Gastroesophageal sphincter (tissue), 4 donors: ENCODE results near the gene MYRIP. TPM values are rescaled to one million over a fixed set of nuclear protein-coding genes. Genes with fewer than 3 reads are reported as not detected.

Experiments used
- ATAC-seq: fragments of 150-250 bp; one replicate; pipeline ENCODE4 v1.9.1; 2016; ENCODE audit warnings: mild to moderate bottlenecking, moderate library complexity
- H3K27ac ChIP-seq, 4 donors: fragments of 200-600 bp; sonication (generic) in 3 of 4; 1 replicate in 3 of 4; 2 replicates in 1 of 4; pipeline ENCODE4 v1.5.1; 2016 to 2019
- H3K27me3 ChIP-seq: fragments of 200-600 bp; sonication (generic); one replicate; pipeline ENCODE4 v1.5.1; 2019
- H3K36me3 ChIP-seq, 2 donors: fragments of 200-600 bp; sonication (generic); one replicate each; pipeline ENCODE4 v1.5.1; 2019; ENCODE audit warnings: control low read depth in 1 of 2
- H3K4me1 ChIP-seq, 3 donors: fragments of 200-600 bp; sonication (generic); 1 replicate in 2 of 3; 2 replicates in 1 of 3; pipeline ENCODE4 v1.5.1; 2016 to 2019; ENCODE audit warnings: control low read depth in 2 of 3
- H3K4me3 ChIP-seq, 2 donors: fragments of 200-600 bp; sonication (generic); one replicate each; pipeline ENCODE4 v1.5.1; 2019; ENCODE audit warnings: mild to moderate bottlenecking in 1 of 2, moderate library complexity in 1 of 2
- H3K9me3 ChIP-seq, 3 donors: fragments of 200-600 bp; sonication (generic); one replicate each; pipeline ENCODE4 v1.5.1; 2017 to 2019; ENCODE audit warnings: control low read depth in 2 of 3
- CTCF ChIP-seq, 4 experiments: fragments of 200-600 bp in 2 of 4; fragments of 450-650 bp in 2 of 4; sonication (generic) in 1 of 4; IDR thresholded peaks; one replicate each; pipeline ENCODE4 v1.5.1; 2017 to 2019; ENCODE audit warnings: antibody characterized with exemption in 4 of 4, mild to moderate bottlenecking in 2 of 4, moderate library complexity in 2 of 4
- EP300 ChIP-seq: sonication (generic); formaldehyde crosslinking; IDR thresholded peaks from one replicate; pipeline ENCODE4 v1.6.1; 2017; ENCODE audit warnings: antibody characterized with exemption, mild to moderate bottlenecking
- POLR2A ChIP-seq, 2 donors: fragments of 450-650 bp; IDR thresholded peaks; one replicate each; pipeline ENCODE4 v1.6.1; 2017; ENCODE audit warnings: antibody characterized with exemption in 2 of 2, mild to moderate bottlenecking in 2 of 2, moderate library complexity in 1 of 2
- POLR2AphosphoS5 ChIP-seq: sonication (generic); formaldehyde crosslinking; IDR thresholded peaks from one replicate; pipeline ENCODE4 v1.6.1; 2017; ENCODE audit warnings: antibody characterized with exemption
- WGBS, 2 donors: methylation state at CpG; one replicate each; pipeline ENCODE4 v1.1.5; 2018; ENCODE audit warnings: low coverage in 1 of 2; 5-methylcytosine and 5-hydroxymethylcytosine counted together
- total RNA-seq, 4 donors: library from RNA; depleted of rRNA; stranded (reverse); fragments of >200 nt; gene quantifications; one replicate each; pipeline ENCODE4 v1.1.0, GENCODE V29; 2016

The MYRIP gene
- total RNA-seq, 4 donors from 2014 or later: 3.7 to 6.4 (median 5.0) TPM

- Histone ChIP-seq H3K4me1 (no peaks in the 10 kb centered on the region), H3K4me3 (no peak overlapping the region), H3K9me3 (no peaks in the 10 kb centered on the region), H3K27ac (no peak overlapping the region), H3K36me3 (no peaks in the 10 kb centered on the region), H3K27me3 (no peaks in the 10 kb centered on the region)
- TF ChIP-seq POLR2AphosphoS5 (no peak), POLR2A (IDR thresholded peaks at IDR 0.05) (no peak), EP300 (no peak), CTCF (IDR thresholded peaks at IDR 0.05) (no peak)
- no peak for ATAC-seq
- WGBS, 2 donors: 32 to 69% methylated on average over 3 to 4 of the region's 7 CpGs
Observed at GRCh38 chr3:40086890-40087883, 277.8 kb downstream of the MYRIP start.

- no peak overlapping the region for H3K4me3 ChIP-seq
- ATAC-seq: no peak
- no peaks in the 10 kb centered on the region for H3K9me3 ChIP-seq
- H3K36me3 ChIP-seq: no peaks in the 10 kb centered on the region
- no peaks in the 10 kb centered on the region for H3K4me1 ChIP-seq
- H3K27ac ChIP-seq: no peak overlapping the region
- WGBS, 2 donors: 67 to 87% methylated on average over 1 to 3 of the region's 3 CpGs
- TF ChIP-seq POLR2AphosphoS5: no peak
- TF ChIP-seq CTCF (IDR thresholded peaks at IDR 0.05): no peak
- TF ChIP-seq POLR2A (IDR thresholded peaks at IDR 0.05): no peak
- H3K27me3 ChIP-seq: no peaks in the 10 kb centered on the region
Observed at GRCh38 chr3:40088527-40089170, 279.2 kb downstream of the MYRIP start.

GRCh38 chr3:40096661-40097111, 287.3 kb downstream of the MYRIP start:
- no peak overlapping the region for H3K4me3 ChIP-seq
- H3K36me3 ChIP-seq: no peaks in the 10 kb centered on the region
- no peaks in the 10 kb centered on the region for H3K4me1 ChIP-seq
- no peak overlapping the region for H3K27ac ChIP-seq
- 57 to 73% methylated on average over 6 of the region's 6 CpGs for WGBS, 2 donors
- TF ChIP-seq CTCF (IDR thresholded peaks at IDR 0.05): no peak
- TF ChIP-seq EP300: no peak
- TF ChIP-seq POLR2AphosphoS5: no peak
- no peak for TF ChIP-seq POLR2A (IDR thresholded peaks at IDR 0.05)
- no peaks in the 10 kb centered on the region for H3K27me3 ChIP-seq
- peaks cover 0 to 15% (median 0%) of the 10 kb centered on the region in 3 donors for H3K9me3 ChIP-seq
- no peak for ATAC-seq

GRCh38 chr3:40097131-40098117, 288.0 kb downstream of the MYRIP start:
- peaks cover 0 to 22% (median 0%) of the 10 kb centered on the region in 3 donors for H3K9me3 ChIP-seq
- H3K4me1 ChIP-seq: no peaks in the 10 kb centered on the region
- ATAC-seq: no peak
- H3K36me3 ChIP-seq: no peaks in the 10 kb centered on the region
- no peaks in the 10 kb centered on the region for H3K27me3 ChIP-seq
- no peak for TF ChIP-seq CTCF (IDR thresholded peaks at IDR 0.05)
- no peak for TF ChIP-seq POLR2AphosphoS5
- no peak for TF ChIP-seq EP300
- no peak for TF ChIP-seq POLR2A (IDR thresholded peaks at IDR 0.05)
- H3K4me3 ChIP-seq: no peak overlapping the region
- WGBS, 2 donors: 53 to 71% methylated on average over 4 to 6 of the region's 9 CpGs
- no peak overlapping the region for H3K27ac ChIP-seq
